HepG2 (cell line): ENCODE measurements around the gene CRK.

Experiments used
- AHR ChIP-seq: IDR thresholded peaks from 2 replicates; pipeline ENCODE4 v1.6.1; 2018; ENCODE audit warnings: missing genetic modification reagents, missing compliant biosample characterization
- NFE2L1 ChIP-seq: sonication (generic); formaldehyde crosslinking; IDR thresholded peaks from 2 replicates; pipeline ENCODE4 v1.4.0; 2020; ENCODE audit warnings: missing genetic modification reagents, mild to moderate bottlenecking, borderline replicate concordance
- RNF219 ChIP-seq: sonication (generic); formaldehyde crosslinking; IDR thresholded peaks from 2 replicates; pipeline ENCODE4 v1.5.0; 2020; ENCODE audit warnings: mild to moderate bottlenecking, missing genetic modification reagents
- TCF7L2 ChIP-seq: IDR thresholded peaks from 2 replicates; pipeline ENCODE4 v1.6.1; 2011; ENCODE audit warnings: mild to moderate bottlenecking, low read depth, low read length, moderate library complexity

GRCh38 chr17:1434150-1434549, 21.9 kb downstream of the CRK start:
- no peak for TF ChIP-seq NFE2L1 (CRISPR knock-in tag)
- no peak for TF ChIP-seq RNF219
- TF ChIP-seq AHR (CRISPR knock-in tag) = no peak
- TF ChIP-seq TCF7L2 = no peak
